Stimulated activated CD8-positive, alpha-beta memory T cell treated with anti-CD3 and anti-CD28 coated beads, Interleukin-4, amount 100 ng/mL, for 4 hours (primary cell): ENCODE measurements around the gene PIGV.
A peak's percentile ranks its signal among the peaks of the same experiment; 100 is the strongest.

ENCODE experiments used
- DNase-seq, 2 donors: peaks; one replicate each; pipeline ENCODE4 v3.0.0-alpha.2; 2020; ENCODE audit warnings: low read depth in 2 of 2, low spot score in 1 of 2

Gene PIGV

DNA sequence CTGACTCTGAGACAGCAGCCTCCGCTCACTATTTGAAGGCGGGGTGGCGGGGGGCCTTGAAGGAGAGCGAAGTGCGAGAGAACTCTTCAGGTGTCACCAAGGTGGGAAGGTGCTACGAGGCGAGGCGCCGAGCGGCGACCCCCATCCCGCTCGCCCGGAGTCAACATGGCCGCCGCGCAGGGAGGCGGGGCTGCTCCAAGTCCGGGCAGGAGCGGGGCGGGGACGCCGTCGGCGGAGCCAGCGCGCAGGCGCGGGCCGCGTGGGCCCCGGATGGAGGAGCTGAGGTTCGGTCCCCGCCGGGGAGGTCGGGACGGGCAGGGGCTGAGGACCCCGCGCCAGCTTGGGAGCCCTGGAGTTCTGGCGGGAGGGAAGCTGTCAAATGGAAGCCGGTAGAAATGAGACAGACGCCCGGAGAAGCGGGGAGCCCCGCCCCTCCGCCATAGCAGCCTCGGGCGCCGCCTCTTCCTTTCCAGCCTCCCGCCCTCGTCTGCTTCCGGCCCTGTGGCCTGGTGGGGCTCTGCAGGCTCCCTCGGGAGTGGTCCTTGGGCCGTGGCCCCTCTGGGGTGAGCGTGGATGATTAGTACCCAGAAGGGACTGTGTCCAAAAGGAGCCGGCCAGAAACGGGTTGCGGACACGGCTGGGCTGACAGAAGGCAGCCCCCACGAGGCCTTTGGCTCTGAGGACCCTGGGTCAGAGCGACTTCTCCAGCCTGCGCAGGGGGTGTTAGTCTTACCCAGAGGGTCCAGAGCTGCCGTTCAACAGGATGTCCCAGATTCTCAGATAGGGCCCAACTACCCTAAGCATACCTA is at the start of gene PIGV:
TSS of gene PIGV (plus strand) at position 245 of the 809 bp plus-strand sequence. CDS start 2,866 bp downstream, outside the sequence.
- DNase-seq: peak; percentile 68 to 71

DNA sequence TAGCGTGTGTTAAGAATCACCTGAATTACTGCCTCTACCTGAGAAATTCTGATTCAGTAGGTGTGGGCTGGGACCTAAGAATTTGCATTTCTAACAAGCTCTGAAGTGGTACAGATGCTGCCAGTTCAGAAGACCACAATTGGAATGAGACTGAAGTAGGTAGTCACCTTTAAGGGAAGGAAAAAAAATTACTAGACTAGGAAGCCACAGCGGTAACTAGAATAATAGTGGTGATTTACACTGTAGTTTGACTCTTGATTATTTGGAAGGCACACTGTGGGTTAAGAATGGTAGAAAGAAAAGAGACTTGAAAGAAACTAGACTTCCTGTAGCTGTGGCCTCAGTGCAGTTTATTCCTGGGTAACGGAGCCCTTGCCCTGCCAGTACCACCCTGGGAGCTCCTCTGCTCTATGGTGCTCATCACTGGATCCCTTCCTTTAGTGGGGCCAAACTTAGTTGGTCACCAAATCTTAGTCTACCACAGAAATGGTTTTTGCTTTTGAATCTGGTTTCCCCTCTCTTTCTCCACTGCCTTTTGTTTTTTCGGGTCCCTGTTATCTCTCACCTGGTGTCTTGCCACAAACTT is 48.3 kb upstream of the PIGV start:
- DNase-seq: no peak

DNA sequence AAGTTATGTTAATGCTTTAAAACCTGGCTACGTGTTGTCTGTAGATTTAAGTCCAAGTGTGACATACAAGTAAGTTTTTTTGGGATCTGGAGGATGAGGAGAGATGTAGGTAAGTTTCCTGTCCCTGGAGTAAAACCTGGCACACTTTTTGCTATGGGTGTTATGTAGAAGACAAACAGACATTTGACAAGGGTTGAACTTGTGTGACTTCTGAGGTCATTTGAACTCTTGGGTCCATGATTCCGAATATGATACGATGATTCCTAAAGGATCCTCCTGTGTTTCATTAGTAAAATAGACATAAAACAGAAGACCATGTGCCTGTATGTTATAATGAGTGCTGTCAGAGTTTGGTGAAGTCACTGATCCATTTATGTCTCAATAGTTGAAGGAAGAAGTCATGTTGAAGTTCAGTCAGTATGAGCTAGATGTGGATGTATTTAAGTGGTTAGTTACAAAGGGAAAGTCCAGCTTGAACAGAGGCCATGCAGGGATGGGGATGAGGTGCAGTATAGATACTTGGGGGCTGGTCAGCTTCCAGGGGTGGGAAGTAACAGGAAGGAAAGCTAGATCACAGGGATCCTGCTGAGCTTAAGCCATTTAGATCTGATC is 47.6 kb upstream of the PIGV start:
- no peak for DNase-seq

DNA sequence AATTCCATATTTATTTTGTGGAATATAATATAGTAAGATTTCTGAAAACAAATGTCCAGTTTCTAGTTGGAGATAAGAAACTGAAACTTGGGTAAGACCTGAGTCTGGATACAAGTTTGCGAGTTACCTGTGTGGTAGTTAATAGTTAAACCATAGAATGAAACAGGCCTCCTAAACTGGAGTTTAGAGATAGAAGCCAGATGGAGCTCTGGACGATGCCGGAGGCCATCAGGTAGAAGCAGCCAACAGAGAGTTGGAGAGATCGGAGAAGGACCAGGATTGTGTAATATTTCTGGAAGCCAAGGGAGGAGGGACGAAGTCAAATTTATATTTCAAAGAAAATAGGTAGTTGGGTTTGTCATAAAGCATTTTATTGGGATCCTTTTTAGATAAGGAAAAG is 46.8 kb upstream of the PIGV start:
- no peak for DNase-seq

DNA sequence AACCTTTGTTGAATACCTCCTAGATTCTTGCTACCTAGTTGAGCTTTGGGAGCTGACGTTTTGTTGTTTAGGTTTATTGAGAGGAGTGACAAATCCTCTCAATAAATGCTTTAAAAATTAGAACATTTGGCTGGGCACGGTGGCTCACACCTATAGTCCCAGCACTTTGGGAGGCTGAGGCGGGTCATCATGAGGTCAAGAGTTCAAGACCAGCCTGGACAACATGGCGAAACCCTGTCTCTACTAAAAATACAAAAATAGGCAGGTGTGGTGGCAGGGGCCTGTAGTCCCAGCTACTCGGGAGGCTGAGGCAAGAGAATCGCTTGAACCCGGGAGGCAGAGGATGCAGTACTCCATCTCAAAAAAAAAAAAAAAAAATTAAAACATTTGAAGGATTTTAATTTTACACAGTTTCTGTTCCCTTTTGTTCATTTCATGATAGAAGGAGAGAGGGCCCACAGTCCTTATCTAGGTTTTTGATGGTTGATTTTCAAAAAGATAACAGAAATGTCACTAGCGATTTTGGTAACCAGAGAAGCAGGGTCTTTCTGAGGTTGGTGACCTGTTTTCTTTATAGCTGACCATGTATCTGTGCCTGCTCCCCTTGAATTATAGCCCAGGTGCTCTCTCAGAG is 44.2 kb upstream of the PIGV start:
- no peak for DNase-seq

DNA sequence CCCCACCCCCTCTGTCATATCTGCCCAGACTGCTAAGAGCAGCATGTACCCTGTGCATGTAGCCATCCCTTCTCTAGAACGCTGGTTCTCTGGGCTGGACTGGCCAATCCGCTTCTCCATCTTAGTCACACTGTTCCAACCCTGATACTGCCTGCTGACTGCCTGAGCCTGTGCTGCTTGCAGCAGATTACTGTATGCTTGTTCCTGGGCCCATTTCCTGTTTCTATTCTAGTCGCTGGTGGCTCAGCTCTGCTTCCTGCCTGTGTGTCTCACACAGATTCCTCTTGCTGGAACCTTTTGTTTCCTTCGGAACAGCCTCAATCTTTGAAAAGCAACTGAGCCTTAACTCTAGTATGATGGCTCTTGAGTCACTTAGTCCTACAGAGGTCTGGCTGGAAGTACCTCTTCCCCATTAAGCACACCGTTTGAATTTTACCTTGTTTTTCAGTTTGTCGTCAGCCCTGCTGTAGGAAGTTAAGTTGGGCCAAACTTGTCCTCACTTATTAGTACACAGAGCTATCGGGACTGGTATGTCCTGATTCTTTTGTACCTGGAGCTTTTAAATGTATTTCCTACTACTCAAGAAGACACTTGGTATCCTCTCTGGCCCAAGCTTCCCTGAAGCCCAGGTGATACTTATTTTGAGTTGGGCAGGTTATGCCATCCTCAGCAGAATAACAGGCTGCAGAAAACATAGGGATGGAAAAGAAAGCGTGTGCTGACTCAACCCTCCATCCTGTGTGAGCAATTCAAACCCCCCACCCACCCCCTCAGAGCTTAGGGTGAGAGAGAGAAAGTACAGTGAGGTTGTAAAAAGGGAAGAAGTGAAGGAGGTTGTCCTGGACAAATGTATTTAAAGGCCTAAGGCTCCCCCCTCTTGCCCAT is 43.4 kb upstream of the PIGV start:
- DNase-seq: peak; percentile 51 to 74

DNA sequence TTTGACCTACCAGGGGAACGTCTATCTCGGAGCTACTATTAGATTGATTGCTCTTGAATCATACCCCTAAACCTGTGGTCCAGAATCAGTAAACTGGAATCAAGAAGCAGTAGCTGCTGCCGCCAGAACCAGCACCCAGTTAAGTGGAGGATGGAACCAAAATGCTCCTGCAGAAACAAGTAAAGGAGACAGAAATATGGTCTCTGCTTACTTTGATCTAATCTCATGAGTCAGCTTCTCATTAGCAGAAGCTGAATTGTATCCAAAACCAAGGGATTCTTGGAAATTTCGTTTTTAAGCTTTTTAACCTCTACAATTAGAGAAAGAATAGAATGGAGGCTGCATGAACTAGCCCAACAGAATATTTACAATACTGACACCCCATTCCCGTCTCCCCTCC is 42.6 kb upstream of the PIGV start:
- DNase-seq: no peak

DNA sequence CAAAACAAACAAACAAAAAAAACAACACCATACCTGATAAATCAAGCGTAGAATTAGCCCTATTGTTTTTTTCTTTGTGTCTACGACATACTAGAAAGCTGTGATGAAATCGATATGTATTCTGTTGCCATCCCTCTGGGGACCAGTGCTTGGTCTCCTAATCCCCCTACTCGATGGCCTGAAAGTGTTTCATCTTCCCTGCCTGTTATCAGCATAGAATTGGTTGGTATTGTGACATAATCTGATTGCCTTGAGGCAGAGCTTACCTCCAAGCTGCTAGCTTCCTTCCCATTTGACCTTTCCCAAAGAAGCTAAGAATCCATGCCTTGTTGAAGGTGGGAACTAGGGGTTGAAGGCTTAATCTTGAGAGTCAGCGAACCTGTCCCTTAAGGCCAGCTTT is 40.7 kb upstream of the PIGV start:
- no peak for DNase-seq

DNA sequence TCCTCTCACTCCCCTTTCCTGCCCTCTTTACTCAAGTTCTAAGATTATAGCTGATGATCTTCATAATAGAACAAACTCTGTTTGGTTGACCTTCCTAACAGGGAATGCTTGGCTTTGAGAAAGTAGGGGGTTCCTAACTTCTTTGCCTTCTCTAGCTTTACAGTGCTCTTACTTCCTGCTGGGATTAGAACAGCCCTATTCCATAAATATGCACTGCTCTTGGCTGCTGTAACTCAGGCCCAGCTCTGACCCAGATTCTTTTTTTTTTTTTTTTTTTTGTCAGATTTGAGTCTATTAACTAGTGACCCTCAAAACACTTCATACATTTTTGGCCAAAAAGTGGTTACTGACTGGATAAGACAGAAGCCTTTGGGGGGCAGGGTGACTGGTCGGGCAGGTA is 39.4 kb upstream of the PIGV start:
- no peak for DNase-seq

DNA sequence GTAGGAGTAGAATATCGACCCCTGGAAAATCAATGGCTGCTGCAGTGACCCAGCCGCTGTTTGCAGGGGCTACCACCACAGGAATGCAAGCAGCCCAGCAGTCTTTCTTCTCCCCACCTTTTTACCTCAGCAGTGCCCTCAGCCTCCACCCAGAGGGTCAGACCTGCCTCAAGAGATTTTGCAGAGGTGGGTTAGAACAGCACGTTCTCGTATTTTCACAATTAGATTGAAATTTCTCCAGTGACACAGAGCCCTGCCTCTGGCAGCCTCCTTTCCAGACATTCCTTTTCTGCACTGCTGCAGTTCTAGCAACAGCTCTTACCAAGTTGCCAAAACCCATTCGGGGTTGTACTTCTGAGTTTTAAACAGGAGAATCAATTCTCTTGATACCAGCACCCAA is 38.3 kb upstream of the PIGV start:
- no peak for DNase-seq

DNA sequence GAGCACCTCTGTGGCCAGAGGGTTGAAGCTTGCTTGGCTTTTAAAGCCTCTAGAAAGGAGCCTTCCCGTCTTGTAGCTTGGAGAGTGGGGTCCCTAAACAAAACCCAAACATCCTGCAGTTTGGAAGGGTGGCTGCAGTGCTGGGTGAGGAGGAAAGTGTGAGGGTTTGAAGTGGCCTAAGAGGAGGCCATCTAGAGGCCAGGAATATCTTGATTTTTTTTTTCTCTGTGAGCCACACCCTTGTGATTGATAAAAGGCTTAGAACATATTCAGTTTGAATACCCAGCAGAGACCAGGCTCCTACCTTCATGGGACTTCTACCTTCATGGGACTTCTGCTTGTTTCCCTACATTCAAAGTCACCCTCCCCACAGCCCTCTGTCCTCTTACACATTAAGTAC is 37.3 kb upstream of the PIGV start:
- no peak for DNase-seq

DNA sequence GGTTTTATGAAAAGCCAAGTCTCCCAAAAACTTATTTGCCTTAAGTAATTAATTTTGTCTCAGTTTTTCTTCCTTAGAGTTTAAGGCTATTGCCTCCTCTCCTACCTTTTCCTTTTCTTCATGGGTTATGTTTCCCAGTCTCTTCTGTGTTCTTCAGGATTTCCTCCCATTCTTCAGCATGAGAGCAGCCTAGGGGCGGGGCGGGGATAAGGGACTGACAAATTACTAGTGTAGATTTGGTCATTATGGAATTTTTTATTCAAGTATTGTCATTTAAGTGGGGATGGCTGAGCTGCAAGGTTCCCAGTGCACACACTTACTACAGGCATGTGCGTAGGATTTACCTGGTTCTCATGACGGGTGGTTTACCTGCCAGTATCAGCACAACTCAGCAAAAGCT is 35.2 kb upstream of the PIGV start:
- DNase-seq: no peak

DNA sequence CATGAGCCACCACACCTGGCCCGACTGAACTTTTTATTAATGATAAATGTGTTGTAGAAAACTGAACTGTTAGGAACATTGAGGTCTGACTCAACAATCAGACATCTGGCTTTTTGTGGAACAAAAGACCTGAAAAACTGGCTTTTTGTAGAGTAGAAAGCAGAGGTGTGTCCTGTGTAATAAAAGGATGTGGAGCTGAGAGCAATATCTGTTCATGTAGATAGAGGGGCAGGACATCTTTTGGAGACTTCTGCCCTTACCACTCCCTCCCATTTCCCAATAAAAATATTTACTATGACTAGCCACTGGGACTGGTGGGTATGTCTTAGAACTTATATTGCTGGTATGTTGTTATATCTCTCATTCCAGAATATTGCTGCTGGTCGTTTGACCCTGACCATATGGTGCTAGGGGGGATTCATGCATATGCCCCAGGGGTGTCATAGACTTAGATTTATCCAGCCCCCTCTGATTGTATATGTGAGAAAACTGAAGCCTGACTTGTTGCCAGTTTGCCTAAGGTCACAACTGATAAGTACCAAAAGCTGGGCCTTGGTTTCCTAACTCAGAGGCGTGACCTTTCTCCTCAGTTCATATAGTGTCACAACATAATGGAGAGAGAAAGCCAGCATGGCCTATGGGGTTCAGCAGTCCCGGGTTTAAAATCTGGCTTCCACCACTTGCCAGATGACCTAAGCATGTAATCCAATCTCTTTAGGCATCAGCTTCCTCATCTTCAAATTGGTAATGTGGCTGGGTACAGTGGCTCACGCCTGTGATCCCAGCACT is 33.5 kb upstream of the PIGV start:
- no peak for DNase-seq

DNA sequence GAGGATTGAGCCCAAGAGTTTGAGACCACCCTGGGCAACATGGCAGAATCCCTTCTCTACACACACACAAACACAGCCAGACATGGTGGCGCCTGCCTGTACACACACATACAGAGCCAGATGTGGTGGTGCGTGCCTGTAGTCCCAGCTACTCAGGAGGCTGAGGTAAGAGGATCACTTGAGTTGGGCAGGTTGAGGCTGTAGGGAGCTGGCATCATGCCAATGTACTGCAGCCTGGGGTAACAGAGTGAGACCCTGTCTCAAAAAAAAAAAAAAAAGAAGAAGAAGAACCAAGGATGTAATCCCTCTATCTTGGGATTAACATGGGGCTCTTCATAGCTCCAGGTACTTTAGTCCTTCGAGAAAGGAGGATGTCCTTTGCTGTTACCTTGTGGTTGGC is 29.4 kb upstream of the PIGV start:
- no peak for DNase-seq

DNA sequence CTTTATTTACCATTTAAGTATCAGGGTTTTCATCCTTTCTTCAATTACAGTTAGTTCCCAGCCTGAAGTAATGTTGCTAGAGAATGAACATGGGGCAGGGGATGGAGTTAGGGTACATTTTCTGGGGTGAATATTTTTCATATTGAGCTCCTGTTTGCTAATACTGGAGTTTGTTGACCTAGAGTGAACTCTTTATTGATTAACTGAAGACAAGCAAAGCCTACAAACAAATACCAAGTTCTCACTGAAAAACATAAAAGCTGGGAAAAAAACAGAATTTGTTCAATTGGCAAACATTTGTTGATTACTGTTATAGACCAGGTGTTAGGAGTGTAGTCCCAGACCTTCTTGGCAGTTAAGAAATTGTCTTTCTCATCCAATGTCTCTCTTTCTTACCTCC is 28.2 kb upstream of the PIGV start:
- no peak for DNase-seq

DNA sequence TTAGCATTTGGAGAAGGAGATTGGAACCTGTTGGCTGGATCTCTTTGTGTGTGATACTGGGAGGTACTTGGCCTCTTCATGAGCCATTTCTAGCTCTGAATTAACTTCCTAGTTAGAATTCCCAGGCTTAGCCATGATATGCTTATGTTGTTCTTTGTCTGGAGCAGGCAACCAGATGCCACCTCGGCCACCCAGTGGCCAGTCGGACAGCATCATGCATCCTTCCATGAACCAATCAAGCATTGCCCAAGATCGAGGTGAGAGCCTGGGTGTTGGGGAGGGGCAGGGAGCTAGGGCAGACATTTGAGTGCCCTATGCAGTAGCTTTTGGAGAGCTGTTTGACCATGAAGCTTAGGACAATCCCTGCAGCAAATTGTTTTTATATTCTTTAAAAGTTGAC is 26.5 kb upstream of the PIGV start:
- no peak for DNase-seq

DNA sequence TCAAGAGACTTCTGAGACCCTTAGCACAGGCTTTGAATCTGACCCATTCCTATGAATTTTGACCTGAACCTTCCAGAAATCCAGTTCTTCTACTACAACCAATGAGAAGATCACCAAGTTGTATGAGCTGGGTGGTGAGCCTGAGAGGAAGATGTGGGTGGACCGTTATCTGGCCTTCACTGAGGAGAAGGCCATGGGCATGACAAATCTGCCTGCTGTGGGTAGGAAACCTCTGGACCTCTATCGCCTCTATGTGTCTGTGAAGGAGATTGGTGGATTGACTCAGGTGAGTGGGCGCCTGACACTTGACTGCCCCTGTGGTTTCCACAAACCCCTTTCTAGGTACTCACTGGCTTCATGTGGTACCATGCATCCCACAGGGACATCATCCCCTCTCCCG is 20.0 kb upstream of the PIGV start:
- DNase-seq: no peak

DNA sequence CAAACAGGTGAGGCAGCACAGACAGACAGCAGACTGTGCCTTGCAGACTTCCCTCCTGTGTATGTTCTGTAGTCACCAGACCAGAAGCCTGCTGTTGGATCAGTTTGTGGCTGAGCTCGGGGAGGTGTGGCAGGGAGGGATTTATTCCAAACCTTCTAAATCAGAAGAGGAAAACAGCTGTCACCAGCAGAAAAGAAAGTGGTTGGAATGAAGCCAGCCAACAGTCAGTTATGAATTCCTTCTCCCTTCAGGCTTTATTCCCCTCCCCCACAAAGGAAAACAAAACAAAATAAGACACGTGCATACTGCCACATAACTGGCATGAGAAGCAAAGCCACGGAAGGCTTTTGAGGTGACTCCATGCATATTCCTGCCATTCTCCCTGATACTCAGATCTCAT is 19.0 kb upstream of the PIGV start:
- no peak for DNase-seq

DNA sequence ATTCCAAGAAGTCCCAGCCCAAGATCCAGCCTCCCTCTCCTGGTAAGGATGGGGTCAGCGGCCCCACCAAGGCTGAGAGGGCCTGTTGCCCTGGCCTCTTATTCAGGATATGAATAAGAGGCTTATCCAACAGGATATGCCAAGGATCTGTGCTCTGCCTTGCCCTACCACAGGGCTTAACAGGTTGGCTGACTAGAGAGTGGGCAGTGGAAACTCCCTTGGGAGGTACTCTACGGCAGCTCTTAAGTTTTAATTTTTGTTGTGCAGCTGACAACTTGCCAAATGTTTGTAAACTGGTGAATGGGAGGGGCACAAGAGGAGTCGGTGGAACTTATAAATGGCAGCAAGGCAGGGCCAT is 16.5 kb upstream of the PIGV start:
- DNase-seq: no peak

DNA sequence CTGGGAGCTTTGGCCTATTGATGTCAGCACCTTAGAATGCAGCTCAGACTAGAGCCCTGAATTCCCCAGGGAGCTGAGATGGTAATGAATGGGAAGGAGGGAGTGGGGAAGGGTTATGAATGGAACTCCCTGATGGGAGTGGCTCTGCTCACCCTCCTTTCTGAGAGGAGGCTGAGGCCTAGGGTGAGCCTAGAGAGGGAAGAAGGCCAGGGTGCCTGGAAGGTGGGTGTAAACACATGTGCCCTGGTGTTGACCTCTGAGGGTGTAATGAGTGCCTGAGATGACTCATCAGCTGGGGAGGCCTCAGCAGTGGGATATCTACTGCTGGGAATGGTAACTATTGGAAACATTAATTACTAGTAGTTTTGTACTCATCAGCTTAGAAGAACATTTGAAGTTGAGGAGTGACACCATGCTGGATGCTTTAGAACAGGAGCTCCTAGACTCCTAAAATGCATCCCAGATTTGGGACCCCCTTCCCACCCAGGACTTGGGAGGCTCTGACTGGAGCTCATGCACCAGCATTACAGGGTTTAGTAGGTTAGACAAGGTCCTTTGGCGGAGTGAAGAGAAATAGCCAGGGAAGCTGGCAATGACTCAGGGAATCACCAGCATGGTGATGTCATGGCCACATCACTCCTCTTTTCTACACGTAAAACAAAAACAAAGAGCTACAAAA is 16.0 kb upstream of the PIGV start:
- DNase-seq: no peak
